Esophagus squamous epithelium (tissue), 4 donors: Measurements from ENCODE around the gene PRUNE2.

Source experiments
- POLR2A ChIP-seq, 4 donors: fragments of 450-650 bp; IDR thresholded peaks; one replicate each; pipeline ENCODE4 v1.6.1; 2017; ENCODE audit warnings: antibody characterized with exemption in 4 of 4, mild to moderate bottlenecking in 4 of 4, moderate library complexity in 3 of 4
- TF ChIP-seq, protein P1 (sequence below), 6 experiments: fragments of 450-650 bp in 4 of 6; fragments of 200-600 bp in 2 of 6; sonication (generic) in 2 of 6; IDR thresholded peaks; one replicate each; pipeline ENCODE4 v1.5.1; 2016 to 2019; ENCODE audit warnings: antibody characterized with exemption in 6 of 6, mild to moderate bottlenecking in 4 of 6, moderate library complexity in 4 of 6

GRCh38 chr9:76571288-76571687, 334.6 kb downstream of the PRUNE2 start:
- TF ChIP-seq POLR2A (IDR thresholded peaks at IDR 0.05), result no peak
- TF ChIP-seq, protein P1, sequence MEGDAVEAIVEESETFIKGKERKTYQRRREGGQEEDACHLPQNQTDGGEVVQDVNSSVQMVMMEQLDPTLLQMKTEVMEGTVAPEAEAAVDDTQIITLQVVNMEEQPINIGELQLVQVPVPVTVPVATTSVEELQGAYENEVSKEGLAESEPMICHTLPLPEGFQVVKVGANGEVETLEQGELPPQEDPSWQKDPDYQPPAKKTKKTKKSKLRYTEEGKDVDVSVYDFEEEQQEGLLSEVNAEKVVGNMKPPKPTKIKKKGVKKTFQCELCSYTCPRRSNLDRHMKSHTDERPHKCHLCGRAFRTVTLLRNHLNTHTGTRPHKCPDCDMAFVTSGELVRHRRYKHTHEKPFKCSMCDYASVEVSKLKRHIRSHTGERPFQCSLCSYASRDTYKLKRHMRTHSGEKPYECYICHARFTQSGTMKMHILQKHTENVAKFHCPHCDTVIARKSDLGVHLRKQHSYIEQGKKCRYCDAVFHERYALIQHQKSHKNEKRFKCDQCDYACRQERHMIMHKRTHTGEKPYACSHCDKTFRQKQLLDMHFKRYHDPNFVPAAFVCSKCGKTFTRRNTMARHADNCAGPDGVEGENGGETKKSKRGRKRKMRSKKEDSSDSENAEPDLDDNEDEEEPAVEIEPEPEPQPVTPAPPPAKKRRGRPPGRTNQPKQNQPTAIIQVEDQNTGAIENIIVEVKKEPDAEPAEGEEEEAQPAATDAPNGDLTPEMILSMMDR (IDR thresholded peaks at IDR 0.05), result no peak
